ENCODE results near the gene PLCH2.

GRCh38 chr1:2489615-2490014, 13.5 kb downstream of the PLCH2 start:
- TF ChIP-seq RB1 (IDR thresholded peaks at IDR 0.05; ENCODE audit: borderline replicate concordance) (no peak), EGR1 (IDR thresholded peaks at IDR 0.05; ENCODE audit: borderline replicate concordance in 1 of 2, low read depth in 2 of 2, low read length in 2 of 2) (no peak), IRF5 (IDR thresholded peaks at IDR 0.05; ENCODE audit: borderline replicate concordance) (no peak), POLR2A (IDR thresholded peaks at IDR 0.05; ENCODE audit: low read depth, low read length) (no peak), RAD21 (IDR thresholded peaks at IDR 0.05; ENCODE audit: insufficient read depth, low read depth, low read length) (no peak), CEBPB (IDR thresholded peaks at IDR 0.05; ENCODE audit: borderline replicate concordance in 1 of 2, low read depth in 2 of 2, low read length in 2 of 2) (no peak), NFIC (IDR thresholded peaks at IDR 0.05; ENCODE audit: low read depth, low read length) (no peak), EZH2 (IDR thresholded peaks at IDR 0.05; ENCODE audit: borderline replicate concordance, control insufficient read depth, low read depth, low read length) (no peak)
- TF ChIP-seq, protein P1, sequence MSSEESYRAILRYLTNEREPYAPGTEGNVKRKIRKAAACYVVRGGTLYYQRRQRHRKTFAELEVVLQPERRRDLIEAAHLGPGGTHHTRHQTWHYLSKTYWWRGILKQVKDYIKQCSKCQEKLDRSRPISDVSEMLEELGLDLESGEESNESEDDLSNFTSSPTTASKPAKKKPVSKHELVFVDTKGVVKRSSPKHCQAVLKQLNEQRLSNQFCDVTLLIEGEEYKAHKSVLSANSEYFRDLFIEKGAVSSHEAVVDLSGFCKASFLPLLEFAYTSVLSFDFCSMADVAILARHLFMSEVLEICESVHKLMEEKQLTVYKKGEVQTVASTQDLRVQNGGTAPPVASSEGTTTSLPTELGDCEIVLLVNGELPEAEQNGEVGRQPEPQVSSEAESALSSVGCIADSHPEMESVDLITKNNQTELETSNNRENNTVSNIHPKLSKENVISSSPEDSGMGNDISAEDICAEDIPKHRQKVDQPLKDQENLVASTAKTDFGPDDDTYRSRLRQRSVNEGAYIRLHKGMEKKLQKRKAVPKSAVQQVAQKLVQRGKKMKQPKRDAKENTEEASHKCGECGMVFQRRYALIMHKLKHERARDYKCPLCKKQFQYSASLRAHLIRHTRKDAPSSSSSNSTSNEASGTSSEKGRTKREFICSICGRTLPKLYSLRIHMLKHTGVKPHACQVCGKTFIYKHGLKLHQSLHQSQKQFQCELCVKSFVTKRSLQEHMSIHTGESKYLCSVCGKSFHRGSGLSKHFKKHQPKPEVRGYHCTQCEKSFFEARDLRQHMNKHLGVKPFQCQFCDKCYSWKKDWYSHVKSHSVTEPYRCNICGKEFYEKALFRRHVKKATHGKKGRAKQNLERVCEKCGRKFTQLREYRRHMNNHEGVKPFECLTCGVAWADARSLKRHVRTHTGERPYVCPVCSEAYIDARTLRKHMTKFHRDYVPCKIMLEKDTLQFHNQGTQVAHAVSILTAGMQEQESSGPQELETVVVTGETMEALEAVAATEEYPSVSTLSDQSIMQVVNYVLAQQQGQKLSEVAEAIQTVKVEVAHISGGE (CRISPR knock-in tag; IDR thresholded peaks at IDR 0.05) = no peak
- TF ChIP-seq, protein P2, sequence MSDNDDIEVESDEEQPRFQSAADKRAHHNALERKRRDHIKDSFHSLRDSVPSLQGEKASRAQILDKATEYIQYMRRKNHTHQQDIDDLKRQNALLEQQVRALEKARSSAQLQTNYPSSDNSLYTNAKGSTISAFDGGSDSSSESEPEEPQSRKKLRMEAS (IDR thresholded peaks at IDR 0.05; ENCODE audit: low read depth, low read length) = no peak
- TF ChIP-seq, protein P3, sequence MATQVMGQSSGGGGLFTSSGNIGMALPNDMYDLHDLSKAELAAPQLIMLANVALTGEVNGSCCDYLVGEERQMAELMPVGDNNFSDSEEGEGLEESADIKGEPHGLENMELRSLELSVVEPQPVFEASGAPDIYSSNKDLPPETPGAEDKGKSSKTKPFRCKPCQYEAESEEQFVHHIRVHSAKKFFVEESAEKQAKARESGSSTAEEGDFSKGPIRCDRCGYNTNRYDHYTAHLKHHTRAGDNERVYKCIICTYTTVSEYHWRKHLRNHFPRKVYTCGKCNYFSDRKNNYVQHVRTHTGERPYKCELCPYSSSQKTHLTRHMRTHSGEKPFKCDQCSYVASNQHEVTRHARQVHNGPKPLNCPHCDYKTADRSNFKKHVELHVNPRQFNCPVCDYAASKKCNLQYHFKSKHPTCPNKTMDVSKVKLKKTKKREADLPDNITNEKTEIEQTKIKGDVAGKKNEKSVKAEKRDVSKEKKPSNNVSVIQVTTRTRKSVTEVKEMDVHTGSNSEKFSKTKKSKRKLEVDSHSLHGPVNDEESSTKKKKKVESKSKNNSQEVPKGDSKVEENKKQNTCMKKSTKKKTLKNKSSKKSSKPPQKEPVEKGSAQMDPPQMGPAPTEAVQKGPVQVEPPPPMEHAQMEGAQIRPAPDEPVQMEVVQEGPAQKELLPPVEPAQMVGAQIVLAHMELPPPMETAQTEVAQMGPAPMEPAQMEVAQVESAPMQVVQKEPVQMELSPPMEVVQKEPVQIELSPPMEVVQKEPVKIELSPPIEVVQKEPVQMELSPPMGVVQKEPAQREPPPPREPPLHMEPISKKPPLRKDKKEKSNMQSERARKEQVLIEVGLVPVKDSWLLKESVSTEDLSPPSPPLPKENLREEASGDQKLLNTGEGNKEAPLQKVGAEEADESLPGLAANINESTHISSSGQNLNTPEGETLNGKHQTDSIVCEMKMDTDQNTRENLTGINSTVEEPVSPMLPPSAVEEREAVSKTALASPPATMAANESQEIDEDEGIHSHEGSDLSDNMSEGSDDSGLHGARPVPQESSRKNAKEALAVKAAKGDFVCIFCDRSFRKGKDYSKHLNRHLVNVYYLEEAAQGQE (IDR thresholded peaks at IDR 0.05; ENCODE audit: low read depth, low read length) = no peak

All from GM12878 (cell line).